Muscle of arm (tissue), 12 donors: Measurements from ENCODE around the gene COPA. TPM values are rescaled to one million over a fixed set of nuclear protein-coding genes. Genes with fewer than 3 reads are reported as not detected.

Source experiments
- DNase-seq: peaks from one replicate; pipeline ENCODE4 v3.0.0-alpha.2; 2013
- polyA plus RNA-seq, 12 donors: library from polyadenylated mRNA; unstranded; fragments of 120-200 nt; gene quantifications; one replicate each; pipeline ENCODE4 v1.2.1, GENCODE V29; 2013; ENCODE audit not compliant: insufficient read length in 12 of 12

The COPA gene
- polyA plus RNA-seq, 12 donors = 111 to 183 (median 134) TPM; not detected in 1

- no peak for DNase-seq
Measured at GRCh38 chr1:160277987-160278386, 65.1 kb downstream of the COPA start.

- DNase-seq = no peak
Measured at GRCh38 chr1:160277330-160277729, 65.7 kb downstream of the COPA start.

GRCh38 chr1:160271025-160271424 lies 72.0 kb downstream of the COPA start:
- no peak for DNase-seq

DNA sequence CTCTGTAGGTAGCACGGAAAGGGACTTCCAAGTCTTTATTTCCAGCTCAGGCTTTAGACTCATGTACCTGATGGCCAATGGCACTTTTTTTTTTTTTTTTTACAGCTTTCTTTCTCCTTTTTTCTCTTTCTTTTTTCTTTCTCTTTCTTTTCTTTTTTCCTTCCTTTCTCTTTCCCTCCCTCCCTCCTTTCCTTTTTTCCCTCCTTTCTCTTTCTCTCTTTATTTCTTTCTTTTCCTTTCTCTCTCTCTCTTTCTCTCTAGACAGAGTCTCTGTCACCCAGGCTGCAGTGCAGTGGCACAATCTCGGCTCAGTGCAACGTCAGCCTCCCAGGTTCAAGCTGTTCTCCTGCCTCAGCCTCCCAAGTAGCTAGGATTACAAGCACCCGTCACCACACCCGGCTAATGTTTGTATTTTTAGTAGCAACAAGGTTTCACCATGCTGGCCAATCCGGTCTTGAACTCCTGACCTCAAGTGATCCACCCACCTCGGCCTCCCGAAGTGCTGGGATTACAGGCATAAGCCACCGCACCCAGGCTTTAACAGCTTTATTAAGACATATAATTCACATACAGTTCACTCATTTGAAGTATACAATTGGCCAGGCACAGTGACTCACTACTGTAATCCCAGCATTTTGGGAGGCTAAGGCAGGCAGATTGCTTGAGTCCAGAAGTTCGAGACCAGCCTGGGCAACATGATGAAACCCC lies 75.6 kb downstream of the COPA start:
- DNase-seq = no peak

DNA sequence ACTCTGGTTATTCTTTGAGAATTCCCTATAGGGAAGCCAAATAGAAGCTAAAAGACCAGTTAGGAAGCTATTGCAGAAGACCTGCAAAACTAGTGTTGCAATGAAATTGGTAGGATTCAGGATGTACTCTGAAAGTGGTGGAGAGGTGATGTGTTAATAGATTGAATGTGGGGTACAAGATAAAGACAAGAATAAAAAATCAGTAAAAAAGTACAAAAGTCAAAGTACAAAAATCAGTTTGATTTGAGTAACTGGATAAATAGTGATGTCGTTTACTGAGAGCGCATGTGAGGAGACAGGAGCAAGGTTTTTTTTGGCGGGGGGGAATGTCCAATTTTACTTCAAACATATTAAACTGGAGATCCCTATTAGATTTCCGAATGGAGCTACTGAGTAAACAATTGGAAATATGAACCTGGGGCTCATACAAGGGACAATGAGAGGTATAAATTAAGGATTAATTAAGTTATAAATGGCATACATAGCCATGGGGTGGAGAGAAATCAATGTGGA lies 78.2 kb downstream of the COPA start:
- DNase-seq = no peak

DNA sequence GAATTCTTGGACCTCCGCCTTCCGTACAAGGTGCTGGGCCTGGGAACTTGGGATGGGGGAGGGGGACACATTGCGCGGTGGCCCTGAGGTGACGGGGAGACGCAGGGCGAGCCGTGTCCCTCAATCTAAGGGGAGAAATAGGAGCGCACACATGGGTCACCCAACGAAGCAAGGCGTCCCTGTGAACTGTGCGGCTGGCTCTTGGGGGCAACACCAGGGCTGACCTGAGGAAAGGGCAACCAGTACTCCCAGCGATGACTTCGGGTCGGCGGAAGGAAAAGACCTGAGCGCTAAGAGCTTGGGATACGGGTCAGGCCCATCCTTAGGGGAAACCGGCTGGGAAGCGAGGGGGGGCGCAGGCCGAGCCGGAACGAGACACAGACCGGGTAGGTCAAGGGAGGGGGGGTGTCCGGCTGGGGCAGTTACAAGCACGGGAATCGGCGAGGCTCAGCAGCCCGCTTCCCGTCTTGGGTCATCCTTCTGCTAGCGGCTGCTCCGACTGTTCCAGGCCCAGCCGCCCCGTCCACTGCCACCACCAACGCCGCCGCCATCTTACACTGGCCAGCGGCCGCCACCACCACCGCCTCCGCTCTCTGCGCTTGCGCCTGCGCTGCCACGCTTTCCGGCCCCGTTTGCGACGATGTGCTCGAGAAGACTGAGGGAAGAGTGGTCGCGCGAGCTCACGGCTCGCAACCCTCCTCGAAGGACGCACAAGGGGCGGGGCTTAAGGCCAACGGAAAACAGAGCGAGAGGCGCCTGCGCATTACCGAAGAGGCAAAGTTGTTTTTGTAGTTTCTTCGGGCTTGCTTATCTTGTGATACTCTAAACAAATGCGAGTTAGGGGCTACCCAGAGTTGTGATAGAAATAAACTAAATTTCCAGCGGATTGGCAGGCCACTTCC lies 80.9 kb downstream of the COPA start, which contains the start of gene DCAF8:
Gene DCAF8 (minus strand): TSS at position 657 of the 902 bp plus-strand sequence. CDS start 18,541 bp downstream, outside the sequence.
- DNase-seq = peak; percentile 99

GRCh38 chr1:160261556-160261892 lies 81.5 kb downstream of the COPA start:
- DNase-seq = peak; percentile 45

- no peak for DNase-seq
Measured at GRCh38 chr1:160260406-160261382, 82.4 kb downstream of the COPA start.

- no peak for DNase-seq
Measured at GRCh38 chr1:160258177-160258798, 84.8 kb downstream of the COPA start.

DNA sequence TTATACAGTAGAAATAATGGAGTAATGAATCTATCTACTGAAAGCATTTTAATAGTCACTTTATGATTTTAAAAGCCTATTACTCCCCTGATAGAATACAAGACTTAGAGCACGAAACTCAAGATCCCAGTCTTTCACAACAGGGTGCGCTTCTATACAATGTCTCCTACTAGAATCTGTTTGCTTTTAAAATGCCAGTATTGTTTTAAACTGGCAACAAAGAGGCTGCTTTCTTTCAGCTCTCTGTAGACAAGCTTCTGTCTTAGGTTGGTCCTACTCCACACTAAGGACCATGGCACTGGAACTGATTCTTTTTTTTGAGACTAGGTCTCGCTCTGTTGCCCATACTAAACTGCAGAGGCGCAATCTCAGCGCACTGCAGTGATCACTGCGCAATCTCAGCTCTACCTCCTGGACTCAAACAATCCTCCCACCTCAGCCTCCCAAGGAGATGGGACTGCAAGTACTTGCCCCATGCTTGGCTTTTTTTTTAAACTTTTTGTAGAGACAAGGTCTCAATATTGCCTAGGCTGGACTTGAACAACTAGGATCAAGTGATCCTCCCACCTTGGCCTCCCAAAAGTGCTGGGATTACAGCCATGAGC lies 85.5 kb downstream of the COPA start:
- DNase-seq = no peak

GRCh38 chr1:160256396-160257046 lies 86.5 kb downstream of the COPA start:
- no peak for DNase-seq

DNA sequence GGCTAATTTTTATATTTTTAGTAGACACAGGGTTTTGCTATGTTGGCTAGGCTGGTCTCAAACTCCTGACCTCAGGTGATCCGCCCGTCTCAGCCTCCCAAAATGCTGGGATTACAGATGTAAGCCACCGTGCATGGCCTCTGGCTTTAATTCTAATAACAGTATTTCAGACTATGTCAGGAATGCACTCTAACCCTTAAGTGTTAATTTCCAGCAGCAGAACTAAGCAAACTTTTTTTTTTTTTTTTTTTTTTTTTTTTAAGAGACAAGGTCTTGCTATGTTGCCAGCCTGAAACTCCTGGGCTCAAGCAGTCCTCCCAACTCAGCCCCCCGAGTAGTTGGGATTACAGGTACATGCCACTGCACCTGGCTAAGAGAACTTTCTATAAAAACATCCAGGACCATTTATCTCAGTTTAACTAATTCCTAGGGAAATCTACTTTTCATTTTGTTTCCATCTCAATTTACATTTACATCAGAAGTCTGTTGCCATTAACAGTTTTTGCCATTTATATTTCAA lies 87.2 kb downstream of the COPA start:
- no peak for DNase-seq

DNA sequence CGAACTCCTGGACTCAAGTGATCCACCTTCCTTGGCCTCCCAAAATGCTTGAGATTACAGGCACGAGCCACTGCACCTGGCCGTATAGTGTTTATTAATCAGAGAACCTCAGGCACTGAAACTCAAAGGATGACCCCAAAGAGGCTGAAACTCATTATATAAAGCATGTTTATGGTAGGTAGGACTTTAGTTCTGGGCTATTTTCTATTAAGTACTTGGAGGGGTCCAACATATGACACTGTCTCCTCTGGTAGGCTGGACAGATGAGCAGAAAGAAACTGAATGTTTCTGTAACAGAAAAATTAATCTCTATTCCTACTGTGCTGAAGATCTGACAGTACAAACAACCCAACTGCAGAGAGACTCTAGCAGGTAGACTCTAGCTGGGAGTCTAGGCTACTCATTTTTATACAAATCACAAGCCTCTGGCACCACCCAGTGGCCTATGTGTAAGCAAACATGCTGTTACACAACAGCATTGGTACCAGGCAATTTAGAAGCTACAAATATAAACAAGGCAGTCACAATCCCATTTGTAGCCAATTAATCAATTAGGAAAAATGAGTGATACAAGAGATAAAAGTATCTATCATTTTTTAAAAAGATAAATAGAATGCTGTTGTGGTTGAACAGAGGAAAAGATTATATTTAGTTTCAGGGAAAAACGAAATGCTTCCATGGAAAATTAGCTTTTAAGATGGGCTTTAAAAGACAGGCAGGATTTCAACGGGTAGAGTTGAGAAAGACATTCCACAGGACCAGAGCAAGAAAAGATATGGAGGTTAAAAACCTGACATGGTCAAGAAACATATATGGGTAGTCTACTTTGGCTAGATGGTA lies 91.1 kb downstream of the COPA start:
- DNase-seq = peak; percentile 69

DNA sequence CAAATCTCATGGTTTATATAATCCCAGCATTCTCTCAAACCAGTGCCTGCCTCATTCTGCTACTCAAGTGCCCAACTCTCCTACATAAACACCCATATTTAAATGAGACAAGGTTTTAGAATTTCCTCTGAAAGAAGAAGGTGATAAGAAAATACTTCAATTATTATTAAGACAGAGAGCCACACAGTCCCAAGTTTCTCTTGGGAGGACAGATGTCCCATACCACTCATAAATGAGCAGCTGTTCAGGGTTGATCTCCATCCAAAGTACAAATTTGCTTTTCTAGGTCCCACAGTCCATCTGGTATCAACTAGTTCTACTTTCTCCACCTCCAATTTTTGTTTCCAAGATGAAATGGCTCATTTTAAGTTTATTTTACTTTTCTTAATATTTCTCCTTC lies 92.0 kb downstream of the COPA start:
- peak; percentile 56 for DNase-seq

GRCh38 chr1:160247053-160247452 lies 96.0 kb downstream of the COPA start:
- no peak for DNase-seq

DNA sequence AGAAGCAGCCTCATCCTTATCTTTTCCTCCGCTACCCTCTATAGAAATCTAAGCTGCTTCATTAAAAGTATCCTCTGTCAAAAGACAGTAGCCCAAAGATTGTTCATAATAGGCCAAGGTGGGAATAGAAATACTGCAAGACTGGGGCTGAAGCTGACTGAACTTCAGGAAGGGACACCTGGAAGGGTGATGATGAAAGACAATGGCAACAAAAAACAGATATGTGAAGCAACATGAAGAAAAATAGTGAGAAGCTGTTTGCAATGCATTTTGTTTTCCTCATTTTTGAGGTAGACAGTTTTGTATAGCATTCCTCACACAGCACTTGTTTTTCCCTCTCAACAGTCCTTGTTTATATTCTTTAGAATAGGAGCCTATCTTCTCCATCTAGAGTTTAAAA lies 97.6 kb downstream of the COPA start:
- DNase-seq = no peak

DNA sequence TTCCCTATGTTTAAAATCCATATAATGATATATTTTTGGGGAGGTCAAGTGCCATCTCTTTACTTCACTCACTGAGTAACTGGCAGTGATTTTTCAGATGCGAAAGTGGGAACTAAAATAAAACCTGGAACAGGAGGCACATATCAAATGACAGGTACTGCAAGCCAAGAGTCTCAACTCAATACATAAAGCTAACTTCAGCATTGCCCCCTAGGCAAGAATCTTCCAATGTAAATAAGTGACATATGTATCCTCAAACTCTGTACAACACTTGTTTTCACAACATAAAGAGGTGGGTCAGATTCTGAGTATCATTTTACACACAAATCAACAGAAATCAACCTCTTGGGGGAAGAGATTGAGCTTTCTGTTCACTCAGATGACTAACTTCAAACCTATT lies 98.8 kb downstream of the COPA start:
- no peak for DNase-seq

- no peak for DNase-seq
Measured at GRCh38 chr1:160243767-160244166, 99.3 kb downstream of the COPA start.
